Hematopoietic multipotent progenitor cell treated with erythropoietin and hydrocortisone succinate and interleukin-3 and kit ligand, for 8 days (in vitro differentiated cells): Measurements from ENCODE around the gene CALN1.
"Not testable (repeated sequence)": the region's sequence is repeated elsewhere in the genome, so short reads cannot be mapped to it uniquely, and the experiment has no call there.

ENCODE experiments used
- DNase-seq: peaks from one replicate; pipeline ENCODE4 v3.0.0-alpha.2; 2015

Gene CALN1

GRCh38 chr7:71851776-71852498 is 560.2 kb downstream of the CALN1 start:
- no peak for DNase-seq

DNA sequence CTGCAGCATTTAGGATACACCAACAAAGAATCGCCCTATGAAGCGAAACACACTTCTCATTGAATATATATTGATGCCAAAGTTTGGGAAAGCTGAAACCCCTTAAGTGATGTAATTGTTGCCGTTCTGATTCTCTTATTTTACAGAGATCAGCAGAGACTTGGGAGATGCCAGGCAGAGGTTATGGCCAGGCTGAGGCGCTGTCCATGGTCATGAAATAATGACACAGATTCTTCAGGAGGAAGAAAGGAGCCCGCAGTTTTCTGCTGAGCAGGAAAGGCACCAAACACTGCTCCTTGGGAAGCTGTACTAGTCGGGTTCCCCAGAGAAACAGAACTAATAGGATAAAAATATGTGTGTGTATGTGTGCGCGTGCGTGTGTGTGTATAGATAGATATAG is 566.0 kb downstream of the CALN1 start:
- DNase-seq, result peak; percentile 4

DNA sequence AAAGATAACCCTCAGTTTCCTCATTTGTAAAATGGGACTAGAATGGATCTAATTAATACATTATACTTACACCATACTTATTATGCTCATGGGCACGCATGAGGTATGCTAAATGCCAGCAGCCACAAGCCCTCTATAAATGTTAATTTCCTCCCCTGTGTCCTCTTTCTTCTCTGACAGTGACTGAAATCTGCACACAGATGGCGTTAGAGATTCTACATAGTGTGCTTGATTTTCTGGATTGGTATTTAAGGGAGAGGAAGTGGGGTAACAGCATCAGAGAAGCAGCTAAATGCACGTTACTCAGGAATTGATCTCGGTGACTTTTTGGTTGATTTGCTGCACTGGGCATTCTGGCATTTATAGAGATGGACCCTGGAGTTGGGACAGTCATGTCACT is 568.5 kb downstream of the CALN1 start:
- DNase-seq, result no peak

GRCh38 chr7:71842786-71843185 is 569.4 kb downstream of the CALN1 start:
- DNase-seq, result no peak

DNA sequence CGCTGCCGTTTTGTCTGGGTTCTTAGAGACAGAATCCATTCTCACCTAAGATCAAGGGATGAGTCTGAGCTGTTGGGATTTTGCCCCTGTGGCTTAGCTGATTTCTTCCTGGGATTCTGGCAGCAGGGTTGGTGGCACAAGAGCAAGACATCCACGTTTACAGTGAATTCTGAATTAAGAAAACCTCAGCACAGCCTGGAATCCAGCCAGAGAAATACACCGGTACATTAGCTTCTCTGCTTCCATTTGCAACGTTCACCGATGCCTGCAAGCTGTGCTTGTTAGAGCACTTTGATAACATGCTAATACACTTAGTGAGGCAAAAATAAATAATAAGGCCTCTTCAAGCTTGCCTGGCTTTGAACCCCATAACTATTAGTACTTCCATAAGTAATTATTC is 569.8 kb downstream of the CALN1 start:
- DNase-seq, result no peak

- no peak for DNase-seq
These were observed 577.1 kb downstream of the CALN1 start for GRCh38 chr7:71835056-71835455.

DNA sequence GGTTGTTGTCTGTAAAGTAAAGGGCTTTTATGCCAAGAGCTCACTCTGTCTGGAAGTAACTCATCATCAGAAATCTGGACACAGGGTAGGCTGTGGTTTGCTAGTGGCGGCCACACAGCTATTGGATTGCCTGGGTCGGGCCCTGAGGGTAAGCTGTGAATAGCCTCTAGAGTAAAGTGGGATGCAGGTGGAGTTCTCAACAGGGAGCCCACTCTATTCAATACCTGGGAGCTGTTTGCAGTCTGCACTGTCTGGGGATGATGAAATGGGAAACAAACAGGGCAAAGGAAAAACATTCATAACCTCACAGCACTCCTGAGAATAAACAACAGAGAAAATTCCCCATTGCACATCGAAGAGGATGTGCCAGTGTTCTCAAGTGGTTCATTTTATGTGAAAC is 582.6 kb downstream of the CALN1 start:
- no peak for DNase-seq

- DNase-seq, result no peak
These were observed 583.8 kb downstream of the CALN1 start for GRCh38 chr7:71828361-71828760.

DNA sequence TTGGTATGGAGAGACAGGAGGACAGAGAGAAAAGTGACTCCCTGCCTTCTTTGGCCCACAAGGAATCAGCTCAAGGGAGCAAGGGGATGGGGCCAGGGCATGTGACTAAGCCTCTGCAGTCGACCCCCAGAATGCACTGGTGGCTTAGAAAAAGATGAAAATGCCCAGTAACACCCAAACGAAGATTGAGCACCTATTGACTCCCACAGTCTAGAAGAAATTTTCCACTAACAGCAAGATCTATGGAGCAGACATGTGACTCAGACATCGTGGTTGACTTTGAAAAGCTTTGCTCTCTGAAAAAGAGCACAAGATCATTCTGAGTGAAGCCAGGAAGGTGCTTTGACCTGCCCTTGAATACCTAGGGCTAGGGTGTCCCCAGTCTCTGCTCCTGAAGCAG is 586.0 kb downstream of the CALN1 start:
- DNase-seq, result no peak

DNA sequence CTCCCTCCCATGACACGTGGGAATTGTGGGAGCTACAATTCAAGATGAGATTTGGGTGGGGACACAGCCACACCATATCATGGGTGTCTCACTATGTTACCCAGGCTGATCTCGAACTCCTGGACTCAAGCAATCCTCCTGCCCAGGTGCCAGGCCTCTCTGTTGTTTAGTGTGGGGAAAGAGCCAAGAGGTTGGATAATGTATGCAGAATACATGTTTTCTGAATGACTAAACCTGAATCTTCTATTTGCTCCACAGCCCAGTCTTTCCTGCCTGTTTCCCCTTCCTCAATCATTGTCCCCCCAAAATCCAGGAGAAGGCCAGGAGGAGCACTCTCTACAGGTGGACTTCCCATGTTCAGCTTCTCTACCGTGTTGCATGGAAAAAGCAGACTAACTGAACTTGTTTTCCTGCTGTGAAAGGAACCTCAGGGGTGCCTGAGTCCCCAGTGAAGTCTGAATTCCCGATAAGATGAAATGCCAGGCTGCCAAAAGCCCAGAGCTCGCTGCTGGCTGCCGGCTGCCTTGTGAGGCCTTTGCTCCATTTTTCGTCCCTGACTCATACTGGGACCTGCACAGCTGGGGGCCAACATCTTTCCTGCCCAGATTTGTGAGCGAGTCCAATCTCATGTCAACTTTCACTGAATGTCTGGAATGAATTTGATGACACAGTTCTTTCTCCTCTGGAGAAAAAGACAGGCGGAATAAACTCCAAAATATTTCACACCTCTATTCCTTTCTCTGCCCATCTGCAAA is 588.0 kb downstream of the CALN1 start:
- DNase-seq, result no peak

- DNase-seq, result not testable (repeated sequence)
These were observed 589.7 kb downstream of the CALN1 start for GRCh38 chr7:71822406-71822805.

DNA sequence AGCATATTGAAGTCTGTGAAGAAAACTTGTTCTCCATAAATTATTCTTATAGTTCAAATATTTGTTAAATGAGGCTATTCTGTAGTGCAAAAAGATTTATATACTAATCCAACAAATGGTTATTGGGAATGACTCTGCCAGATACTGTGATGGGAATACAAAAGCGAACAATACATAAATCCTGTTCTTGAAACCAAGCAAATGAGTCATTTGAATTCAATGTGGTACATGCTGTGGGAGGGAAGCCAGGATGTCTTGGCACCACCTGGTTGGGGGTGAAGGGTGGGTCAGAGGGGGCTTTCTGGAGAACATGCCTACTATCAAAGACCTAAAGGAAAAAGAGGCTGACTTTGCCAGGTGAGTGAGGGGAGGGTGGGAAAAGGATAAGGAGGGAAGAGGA is 594.2 kb downstream of the CALN1 start:
- DNase-seq, result no peak

GRCh38 chr7:71808115-71808514 is 604.0 kb downstream of the CALN1 start:
- DNase-seq, result no peak

GRCh38 chr7:71804256-71804655 is 607.9 kb downstream of the CALN1 start:
- DNase-seq, result no peak

DNA sequence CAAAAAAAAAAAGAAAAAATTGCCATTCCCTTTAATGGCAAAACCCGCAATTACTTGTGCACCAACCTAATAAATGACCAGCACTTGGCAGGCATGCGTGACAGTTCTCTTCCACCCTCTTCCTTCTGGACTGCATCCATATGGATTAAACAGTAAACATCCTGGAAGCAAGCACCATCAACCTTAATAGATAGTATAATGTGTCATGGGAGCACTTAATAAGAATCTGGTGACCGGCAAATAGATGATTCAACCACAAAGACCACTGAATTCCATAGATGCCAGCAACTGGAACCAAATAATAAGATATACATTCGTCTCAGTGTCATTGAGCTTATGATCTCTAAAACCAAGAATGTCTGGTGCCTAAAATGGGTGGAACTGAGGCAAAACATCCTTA is 610.2 kb downstream of the CALN1 start:
- no peak for DNase-seq

DNA sequence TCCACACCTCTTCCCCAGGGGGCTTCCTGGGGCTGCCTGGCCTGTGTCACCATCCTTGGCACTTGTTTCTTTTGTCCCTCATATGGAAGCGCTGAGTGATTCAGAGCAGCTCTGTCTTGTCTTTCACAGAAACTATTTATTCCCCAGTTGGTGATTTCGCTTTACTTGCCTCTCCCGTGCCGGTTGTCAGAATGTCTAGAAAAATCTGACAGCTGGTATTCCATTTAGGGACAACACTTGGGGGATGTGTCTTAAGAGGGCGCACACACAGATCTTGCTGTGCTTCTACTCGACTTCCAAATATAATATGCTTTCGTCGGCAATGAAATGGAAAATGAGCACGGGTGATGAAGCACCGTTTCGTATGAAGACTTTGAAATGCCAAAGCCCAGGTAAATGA is 611.8 kb downstream of the CALN1 start:
- DNase-seq, result no peak

- DNase-seq, result no peak
These were observed 616.7 kb downstream of the CALN1 start for GRCh38 chr7:71795410-71795809.

- DNase-seq, result no peak
These were observed 618.9 kb downstream of the CALN1 start for GRCh38 chr7:71793251-71793650.

GRCh38 chr7:71787513-71787912 is 624.6 kb downstream of the CALN1 start:
- no peak for DNase-seq

DNA sequence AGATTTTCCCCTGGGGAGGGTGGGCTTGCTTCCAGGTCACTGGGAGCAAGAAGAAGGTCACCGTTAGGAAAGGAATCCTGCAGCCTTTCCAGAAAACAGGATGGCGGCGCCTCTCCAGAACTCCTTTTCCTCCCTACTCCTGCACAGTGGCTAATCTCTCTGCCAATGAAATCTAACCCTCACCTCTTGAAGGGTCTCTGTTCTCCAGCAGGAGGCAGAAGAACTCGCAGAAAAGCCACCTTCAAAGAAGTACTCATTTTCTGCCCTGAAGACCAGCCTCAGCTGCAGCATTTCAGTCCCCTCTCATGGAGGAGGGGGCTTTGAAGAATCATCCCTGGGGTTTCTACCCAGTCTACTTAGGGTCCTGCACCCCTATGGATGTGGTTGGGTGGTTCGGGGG is 626.9 kb downstream of the CALN1 start:
- DNase-seq, result no peak

DNA sequence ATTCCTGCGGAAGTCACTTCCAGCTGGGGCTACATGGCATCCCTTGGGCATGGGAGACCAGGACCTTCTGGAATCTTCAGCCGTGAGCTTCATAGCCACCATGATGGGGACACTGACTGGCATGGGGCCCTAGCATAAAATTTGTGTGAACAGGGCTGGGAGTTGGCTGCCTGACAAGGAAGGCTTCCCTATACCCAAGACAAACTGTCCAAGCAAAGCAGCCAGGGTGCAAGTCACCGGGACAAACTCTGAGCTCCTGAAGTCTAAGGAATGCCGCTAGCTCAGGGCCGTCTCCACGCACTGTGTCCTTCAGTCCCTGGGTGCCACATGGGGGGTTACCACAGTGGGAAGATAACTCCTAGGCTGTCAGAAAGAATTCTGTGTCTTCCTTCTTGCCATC is 627.4 kb downstream of the CALN1 start:
- DNase-seq, result no peak

- DNase-seq, result no peak
These were observed 628.0 kb downstream of the CALN1 start for GRCh38 chr7:71784180-71784579.

- DNase-seq, result no peak
These were observed 628.4 kb downstream of the CALN1 start for GRCh38 chr7:71783779-71784178.

GRCh38 chr7:71782051-71782450 is 630.1 kb downstream of the CALN1 start:
- DNase-seq, result no peak

- DNase-seq, result no peak
These were observed 631.9 kb downstream of the CALN1 start for GRCh38 chr7:71780282-71780681.
